ENCODE measurements around the gene UPF1.

DNA sequence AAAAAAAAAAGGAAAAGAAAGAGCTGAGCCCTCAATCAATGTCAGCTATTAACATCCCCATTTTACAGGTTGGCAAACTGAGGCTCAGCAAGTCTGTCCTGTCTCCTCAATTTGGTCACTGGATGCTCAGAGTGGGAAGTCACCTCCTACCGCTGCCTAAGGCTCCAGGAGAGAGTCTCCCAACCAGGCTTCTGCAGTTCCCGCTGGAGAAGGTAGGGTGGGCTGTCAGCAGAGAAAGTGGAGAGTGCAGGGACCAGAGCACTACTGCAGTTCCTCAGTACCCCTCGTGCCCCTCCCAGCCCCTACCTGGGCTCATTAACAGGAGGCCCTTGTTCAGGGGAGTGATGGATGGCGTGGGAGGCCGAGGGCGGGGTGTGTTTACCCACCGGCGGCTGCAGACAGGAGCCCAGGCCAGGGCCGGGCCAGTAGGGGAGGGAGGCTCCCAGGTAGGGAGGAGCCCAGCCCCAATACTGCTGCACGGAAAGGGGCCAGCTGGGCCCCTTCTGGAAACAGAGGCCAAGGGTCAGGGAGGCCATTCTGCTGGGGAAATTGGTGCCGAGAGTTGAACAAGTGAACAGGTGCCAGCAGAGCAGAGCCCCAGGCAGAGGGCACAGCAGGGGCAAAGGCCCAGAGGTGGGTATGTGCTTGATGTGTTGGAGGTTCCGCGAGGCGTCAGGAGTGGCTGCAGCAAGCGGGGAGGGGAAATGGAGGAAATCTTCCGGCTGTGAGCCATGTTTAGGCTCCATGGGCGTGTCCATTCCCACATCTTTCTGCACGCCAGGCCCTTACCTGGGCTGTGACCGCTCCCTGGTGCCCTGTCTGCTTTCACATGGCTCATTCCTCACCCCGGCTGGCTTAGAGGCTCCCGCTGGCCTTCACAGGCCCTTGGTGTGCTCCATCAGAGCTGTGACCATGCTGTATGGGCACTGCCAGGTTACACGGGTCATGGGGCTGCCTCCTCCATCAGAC, 33.1 kb upstream of the UPF1 start:
- TF ChIP-seq, protein P1, sequence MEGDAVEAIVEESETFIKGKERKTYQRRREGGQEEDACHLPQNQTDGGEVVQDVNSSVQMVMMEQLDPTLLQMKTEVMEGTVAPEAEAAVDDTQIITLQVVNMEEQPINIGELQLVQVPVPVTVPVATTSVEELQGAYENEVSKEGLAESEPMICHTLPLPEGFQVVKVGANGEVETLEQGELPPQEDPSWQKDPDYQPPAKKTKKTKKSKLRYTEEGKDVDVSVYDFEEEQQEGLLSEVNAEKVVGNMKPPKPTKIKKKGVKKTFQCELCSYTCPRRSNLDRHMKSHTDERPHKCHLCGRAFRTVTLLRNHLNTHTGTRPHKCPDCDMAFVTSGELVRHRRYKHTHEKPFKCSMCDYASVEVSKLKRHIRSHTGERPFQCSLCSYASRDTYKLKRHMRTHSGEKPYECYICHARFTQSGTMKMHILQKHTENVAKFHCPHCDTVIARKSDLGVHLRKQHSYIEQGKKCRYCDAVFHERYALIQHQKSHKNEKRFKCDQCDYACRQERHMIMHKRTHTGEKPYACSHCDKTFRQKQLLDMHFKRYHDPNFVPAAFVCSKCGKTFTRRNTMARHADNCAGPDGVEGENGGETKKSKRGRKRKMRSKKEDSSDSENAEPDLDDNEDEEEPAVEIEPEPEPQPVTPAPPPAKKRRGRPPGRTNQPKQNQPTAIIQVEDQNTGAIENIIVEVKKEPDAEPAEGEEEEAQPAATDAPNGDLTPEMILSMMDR (IDR thresholded peaks at IDR 0.05) = no peak
- TF ChIP-seq POLR2A (IDR thresholded peaks at IDR 0.05) = no peak

Measured in upper lobe of left lung (tissue), 4 donors.